HFF-Myc (cell line): ENCODE measurements around the gene CACFD1.

Experiments used
- DNase-seq: peaks from one replicate; pipeline ENCODE4 v3.0.0-alpha.2; 2011; ENCODE audit warnings: low read depth; ENCODE audit errors: extremely low read depth
- H3K4me3 ChIP-seq: replicated peaks from 2 replicates; pipeline ENCODE4 v1.5.1; 2011; ENCODE audit warnings: low read depth, mild to moderate bottlenecking, control low read depth, low read length
- CTCF ChIP-seq: IDR thresholded peaks from 2 replicates; pipeline ENCODE4 v1.5.1; 2012; ENCODE audit warnings: mild to moderate bottlenecking, low read depth, low read length, control low read depth; ENCODE audit errors: missing control alignments

Gene CACFD1

GRCh38 chr9:133477461-133477860, 17.7 kb downstream of the CACFD1 start:
- DNase-seq: no peak
- H3K4me3 ChIP-seq: peak overlapping the region; percentile 58; the same call in 1 of the 2 replicates
- no peak for TF ChIP-seq CTCF

- TF ChIP-seq CTCF: no peak
- DNase-seq: no peak
- peak overlapping the region; percentile 58 for H3K4me3 ChIP-seq
These were observed 18.4 kb downstream of the CACFD1 start for GRCh38 chr9:133477992-133478850.

DNA sequence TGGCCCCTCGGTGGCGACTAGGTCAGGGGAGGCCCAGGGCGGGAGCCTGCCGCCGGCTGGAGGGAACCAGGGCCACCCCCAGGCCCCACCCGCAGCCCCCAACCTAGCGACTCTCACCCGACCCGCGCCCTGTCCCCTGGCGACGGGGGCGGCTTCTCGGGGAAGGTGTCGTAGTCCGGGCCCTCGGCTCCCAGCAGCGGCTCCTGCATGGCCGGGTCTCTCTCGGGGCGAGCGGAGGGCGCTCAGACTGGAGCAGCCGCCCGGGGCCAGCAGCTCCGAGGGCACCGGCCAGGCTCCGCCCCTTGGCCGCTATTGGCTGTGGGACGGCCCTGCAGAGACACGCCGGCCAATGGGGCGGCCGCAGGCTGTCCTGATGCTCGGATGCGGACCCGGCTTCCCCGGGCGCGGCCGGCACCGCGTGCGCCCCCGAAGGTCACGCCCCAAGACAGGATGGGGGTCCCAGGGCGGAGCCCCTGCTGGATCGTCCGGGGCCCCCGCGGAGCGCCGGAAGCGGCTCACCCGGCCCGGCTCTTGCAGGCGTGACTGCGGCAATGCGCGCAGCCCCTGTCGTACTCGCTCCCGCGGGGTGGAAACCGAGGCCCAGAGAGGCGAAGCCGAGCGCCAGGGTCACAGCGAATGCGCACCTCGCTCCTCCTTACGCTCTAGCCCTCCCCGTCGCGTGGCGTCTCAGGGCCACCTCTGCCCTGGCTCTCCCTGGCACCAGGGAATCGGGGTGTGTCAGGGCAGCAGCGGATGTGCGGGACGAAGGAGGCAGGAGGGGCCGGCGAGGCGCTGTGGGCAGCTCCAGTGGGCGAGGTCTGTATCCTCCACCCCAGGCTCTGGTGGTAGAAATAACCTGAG, 19.3 kb downstream of the CACFD1 start, which contains the start of gene SLC2A6:
Gene SLC2A6 (minus strand): TSS at position 249 of the 861 bp plus-strand sequence. CDS start 40 bp downstream, at position 209.
- DNase-seq: peak; percentile 31
- no peak for TF ChIP-seq CTCF
- peak within 1 kb of the TSS; percentile 58 for H3K4me3 ChIP-seq

DNA sequence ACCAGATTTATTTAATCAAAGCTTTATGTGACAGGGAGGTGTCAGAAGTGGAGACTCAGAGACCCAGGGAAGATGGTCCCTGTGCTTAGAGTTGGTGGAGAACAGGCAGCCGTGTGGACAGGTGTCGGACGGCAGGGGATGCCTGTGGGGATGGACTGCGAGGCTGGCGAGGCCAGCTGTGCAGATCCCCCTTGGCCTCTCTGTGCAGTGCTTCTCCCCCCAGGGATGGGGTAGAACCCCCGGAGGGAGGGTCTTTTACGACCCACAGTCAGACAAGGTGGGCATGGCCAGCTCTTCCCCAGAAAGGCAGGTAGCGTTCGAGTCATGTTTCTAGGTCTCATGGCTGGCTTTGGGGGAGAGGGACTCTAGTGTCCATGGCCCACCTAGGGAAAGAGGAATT, 23.8 kb downstream of the CACFD1 start:
- H3K4me3 ChIP-seq: no peak overlapping the region
- DNase-seq: no peak
- TF ChIP-seq CTCF: no peak

GRCh38 chr9:133484671-133485437, 25.1 kb downstream of the CACFD1 start:
- DNase-seq: no peak
- H3K4me3 ChIP-seq: no peak overlapping the region
- TF ChIP-seq CTCF: no peak

DNA sequence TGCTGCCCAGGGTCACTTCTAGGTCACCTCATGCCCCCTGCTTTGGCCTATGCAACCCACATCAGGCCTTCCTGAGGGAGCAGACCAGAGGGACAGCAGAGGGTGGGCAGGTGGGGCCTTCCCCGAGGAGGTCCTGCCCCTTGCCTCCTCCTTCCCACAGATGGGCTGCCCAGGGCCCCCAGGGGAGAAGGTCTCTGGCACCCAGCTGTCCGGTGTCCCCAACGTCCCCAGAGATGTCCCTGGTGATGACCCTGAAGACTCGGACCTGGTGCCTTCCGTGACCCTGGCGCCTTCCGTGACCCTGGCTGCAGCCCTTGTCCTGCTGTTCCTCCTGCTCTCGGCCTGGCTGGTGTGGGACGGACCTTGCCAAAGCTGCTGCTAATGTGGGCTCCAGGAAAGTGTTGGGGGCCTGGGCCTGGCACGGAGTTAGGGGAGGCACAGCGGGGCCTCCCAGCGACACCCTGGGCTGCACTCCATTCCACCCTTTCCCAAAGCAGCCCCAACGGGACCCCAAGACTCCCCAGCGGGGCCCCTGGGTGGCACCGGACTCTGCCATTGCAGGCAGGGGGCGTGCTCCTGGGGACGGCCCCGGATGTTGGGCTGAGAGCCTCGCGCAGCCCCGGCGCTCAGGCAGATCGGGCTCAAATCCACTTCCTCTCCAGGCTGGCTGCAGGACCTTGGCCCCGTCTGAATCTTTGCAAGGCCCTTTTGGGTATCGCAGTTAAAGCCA, 25.9 kb downstream of the CACFD1 start:
- no peak for TF ChIP-seq CTCF
- no peak for DNase-seq
- H3K4me3 ChIP-seq: no peak overlapping the region
